DND-41 (cell line): Measurements from ENCODE around the gene CCDC88A.

ENCODE experiments used
- EZH2 ChIP-seq: IDR thresholded peaks from 3 replicates; pipeline ENCODE4 v1.6.1; 2012; ENCODE audit warnings: borderline replicate concordance, low read depth, mild to moderate bottlenecking, moderate library complexity, low read length, inconsistent platforms; ENCODE audit not compliant: severe bottlenecking
- TF ChIP-seq, protein P1 (sequence below): IDR thresholded peaks from 2 replicates; pipeline ENCODE4 v1.5.1; 2012; ENCODE audit warnings: borderline replicate concordance, low read length, moderate library complexity, mild to moderate bottlenecking; ENCODE audit not compliant: poor library complexity, severe bottlenecking; ENCODE audit errors: extremely low read depth

GRCh38 chr2:55441280-55441892, 21.7 kb upstream of the CCDC88A start:
- TF ChIP-seq, protein P1, sequence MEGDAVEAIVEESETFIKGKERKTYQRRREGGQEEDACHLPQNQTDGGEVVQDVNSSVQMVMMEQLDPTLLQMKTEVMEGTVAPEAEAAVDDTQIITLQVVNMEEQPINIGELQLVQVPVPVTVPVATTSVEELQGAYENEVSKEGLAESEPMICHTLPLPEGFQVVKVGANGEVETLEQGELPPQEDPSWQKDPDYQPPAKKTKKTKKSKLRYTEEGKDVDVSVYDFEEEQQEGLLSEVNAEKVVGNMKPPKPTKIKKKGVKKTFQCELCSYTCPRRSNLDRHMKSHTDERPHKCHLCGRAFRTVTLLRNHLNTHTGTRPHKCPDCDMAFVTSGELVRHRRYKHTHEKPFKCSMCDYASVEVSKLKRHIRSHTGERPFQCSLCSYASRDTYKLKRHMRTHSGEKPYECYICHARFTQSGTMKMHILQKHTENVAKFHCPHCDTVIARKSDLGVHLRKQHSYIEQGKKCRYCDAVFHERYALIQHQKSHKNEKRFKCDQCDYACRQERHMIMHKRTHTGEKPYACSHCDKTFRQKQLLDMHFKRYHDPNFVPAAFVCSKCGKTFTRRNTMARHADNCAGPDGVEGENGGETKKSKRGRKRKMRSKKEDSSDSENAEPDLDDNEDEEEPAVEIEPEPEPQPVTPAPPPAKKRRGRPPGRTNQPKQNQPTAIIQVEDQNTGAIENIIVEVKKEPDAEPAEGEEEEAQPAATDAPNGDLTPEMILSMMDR, result no peak
- TF ChIP-seq EZH2, result no peak
